ENCODE measurements around the gene CACHD1. TPM values are rescaled to one million over a fixed set of nuclear protein-coding genes. Genes with fewer than 3 reads are reported as not detected.

The CACHD1 gene
- polyA plus RNA-seq, 2 of the 4 experiments (the other 2 are of a cell fraction): 0.72 to 1.6 TPM

DNA sequence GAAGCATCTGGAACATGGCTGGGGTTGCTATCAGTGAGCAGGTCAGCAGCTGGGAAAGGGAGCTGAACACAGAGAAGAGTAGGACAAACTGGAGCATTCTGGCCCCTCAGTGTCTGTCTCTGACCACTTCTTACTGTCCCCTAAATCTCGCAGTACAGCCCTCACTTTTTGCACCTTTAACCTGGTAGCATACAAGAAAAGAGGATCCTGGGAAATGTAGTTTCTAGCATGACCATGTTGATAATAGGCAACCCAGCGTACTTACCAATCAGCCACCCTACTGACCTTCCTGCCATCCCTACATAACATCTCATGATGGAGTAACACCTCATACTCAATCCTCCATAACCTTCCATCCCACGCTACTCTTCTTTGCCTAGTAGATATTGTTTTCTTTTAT lies 175.8 kb downstream of the CACHD1 start (continued):
- TF ChIP-seq, protein P1, sequence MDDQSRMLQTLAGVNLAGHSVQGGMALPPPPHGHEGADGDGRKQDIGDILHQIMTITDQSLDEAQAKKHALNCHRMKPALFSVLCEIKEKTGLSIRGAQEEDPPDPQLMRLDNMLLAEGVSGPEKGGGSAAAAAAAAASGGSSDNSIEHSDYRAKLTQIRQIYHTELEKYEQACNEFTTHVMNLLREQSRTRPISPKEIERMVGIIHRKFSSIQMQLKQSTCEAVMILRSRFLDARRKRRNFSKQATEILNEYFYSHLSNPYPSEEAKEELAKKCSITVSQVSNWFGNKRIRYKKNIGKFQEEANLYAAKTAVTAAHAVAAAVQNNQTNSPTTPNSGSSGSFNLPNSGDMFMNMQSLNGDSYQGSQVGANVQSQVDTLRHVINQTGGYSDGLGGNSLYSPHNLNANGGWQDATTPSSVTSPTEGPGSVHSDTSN (IDR thresholded peaks at IDR 0.05): no peak
- no peak for TF ChIP-seq RCOR1 (IDR thresholded peaks at IDR 0.05; ENCODE audit: low read depth, low read length)
- TF ChIP-seq FOSB (CRISPR knock-in tag; IDR thresholded peaks at IDR 0.05): no peak
- no peak for TF ChIP-seq HDAC2 (IDR thresholded peaks at IDR 0.05)

DNA sequence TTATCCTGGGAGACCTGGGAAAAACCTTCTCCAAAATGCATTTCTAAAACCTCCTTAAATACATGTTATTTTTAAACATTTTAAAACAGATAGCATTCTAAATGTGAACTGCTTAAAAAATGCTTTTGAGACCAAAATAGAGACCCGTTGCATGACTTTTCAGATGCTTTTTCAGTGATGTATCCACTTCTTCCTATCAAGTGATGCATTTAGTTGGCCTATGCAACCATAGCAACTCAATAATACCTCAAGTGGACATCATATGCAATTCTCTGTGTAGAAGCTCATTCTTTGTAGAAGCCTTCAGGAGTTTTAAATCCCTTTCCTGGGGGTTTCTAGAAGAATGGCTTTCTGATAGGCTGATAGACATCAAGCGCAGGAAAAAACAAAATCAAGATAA lies 180.5 kb downstream of the CACHD1 start:
- POLR2A ChIA-PET: no interaction called here
- 86% methylated on average over 2 of the region's 2 CpGs for WGBS (ENCODE audit: missing lambda C conversion rate)
- ATAC-seq: no peak
- TF ChIP-seq POLR2AphosphoS2 (conservative IDR thresholded peaks at IDR 0.05; ENCODE audit: low read length) (no peak), HOXA7 (CRISPR knock-in tag; IDR thresholded peaks at IDR 0.05) (no peak), CHD4 (IDR thresholded peaks at IDR 0.05; ENCODE audit: borderline replicate concordance) (no peak), POLR2A (IDR thresholded peaks at IDR 0.05; ENCODE audit: low read length) (no peak), RARB (CRISPR knock-in tag; IDR thresholded peaks at IDR 0.05) (no peak), EHMT2 (IDR thresholded peaks at IDR 0.05; ENCODE audit: low read depth) (no peak), ZC3H11A (IDR thresholded peaks at IDR 0.05) (no peak), SREBF2 (IDR thresholded peaks at IDR 0.05) (no peak), FOSB (CRISPR knock-in tag; IDR thresholded peaks at IDR 0.05) (no peak), HOXB5 (CRISPR knock-in tag; IDR thresholded peaks at IDR 0.05) (no peak), RAD21 (conservative IDR thresholded peaks at IDR 0.05 in 1 of 2, IDR thresholded peaks at IDR 0.05 in 1 of 2) (no peak)
- TF ChIP-seq, protein P2, sequence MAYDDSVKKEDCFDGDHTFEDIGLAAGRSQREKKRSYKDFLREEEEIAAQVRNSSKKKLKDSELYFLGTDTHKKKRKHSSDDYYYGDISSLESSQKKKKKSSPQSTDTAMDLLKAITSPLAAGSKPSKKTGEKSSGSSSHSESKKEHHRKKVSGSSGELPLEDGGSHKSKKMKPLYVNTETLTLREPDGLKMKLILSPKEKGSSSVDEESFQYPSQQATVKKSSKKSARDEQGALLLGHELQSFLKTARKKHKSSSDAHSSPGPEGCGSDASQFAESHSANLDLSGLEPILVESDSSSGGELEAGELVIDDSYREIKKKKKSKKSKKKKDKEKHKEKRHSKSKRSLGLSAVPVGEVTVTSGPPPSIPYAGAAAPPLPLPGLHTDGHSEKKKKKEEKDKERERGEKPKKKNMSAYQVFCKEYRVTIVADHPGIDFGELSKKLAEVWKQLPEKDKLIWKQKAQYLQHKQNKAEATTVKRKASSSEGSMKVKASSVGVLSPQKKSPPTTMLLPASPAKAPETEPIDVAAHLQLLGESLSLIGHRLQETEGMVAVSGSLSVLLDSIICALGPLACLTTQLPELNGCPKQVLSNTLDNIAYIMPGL (CRISPR knock-in tag; IDR thresholded peaks at IDR 0.05; ENCODE audit: borderline replicate concordance): no peak
- TF ChIP-seq, protein P3, sequence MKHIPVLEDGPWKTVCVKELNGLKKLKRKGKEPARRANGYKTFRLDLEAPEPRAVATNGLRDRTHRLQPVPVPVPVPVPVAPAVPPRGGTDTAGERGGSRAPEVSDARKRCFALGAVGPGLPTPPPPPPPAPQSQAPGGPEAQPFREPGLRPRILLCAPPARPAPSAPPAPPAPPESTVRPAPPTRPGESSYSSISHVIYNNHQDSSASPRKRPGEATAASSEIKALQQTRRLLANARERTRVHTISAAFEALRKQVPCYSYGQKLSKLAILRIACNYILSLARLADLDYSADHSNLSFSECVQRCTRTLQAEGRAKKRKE (CRISPR knock-in tag; IDR thresholded peaks at IDR 0.05; ENCODE audit: low read depth): no peak
- TF ChIP-seq, protein P4, sequence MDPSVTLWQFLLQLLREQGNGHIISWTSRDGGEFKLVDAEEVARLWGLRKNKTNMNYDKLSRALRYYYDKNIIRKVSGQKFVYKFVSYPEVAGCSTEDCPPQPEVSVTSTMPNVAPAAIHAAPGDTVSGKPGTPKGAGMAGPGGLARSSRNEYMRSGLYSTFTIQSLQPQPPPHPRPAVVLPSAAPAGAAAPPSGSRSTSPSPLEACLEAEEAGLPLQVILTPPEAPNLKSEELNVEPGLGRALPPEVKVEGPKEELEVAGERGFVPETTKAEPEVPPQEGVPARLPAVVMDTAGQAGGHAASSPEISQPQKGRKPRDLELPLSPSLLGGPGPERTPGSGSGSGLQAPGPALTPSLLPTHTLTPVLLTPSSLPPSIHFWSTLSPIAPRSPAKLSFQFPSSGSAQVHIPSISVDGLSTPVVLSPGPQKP (IDR thresholded peaks at IDR 0.05; ENCODE audit: low read depth, low read length): no peak
- TF ChIP-seq, protein P5, sequence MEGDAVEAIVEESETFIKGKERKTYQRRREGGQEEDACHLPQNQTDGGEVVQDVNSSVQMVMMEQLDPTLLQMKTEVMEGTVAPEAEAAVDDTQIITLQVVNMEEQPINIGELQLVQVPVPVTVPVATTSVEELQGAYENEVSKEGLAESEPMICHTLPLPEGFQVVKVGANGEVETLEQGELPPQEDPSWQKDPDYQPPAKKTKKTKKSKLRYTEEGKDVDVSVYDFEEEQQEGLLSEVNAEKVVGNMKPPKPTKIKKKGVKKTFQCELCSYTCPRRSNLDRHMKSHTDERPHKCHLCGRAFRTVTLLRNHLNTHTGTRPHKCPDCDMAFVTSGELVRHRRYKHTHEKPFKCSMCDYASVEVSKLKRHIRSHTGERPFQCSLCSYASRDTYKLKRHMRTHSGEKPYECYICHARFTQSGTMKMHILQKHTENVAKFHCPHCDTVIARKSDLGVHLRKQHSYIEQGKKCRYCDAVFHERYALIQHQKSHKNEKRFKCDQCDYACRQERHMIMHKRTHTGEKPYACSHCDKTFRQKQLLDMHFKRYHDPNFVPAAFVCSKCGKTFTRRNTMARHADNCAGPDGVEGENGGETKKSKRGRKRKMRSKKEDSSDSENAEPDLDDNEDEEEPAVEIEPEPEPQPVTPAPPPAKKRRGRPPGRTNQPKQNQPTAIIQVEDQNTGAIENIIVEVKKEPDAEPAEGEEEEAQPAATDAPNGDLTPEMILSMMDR (IDR thresholded peaks at IDR 0.05): no peak
- Histone ChIP-seq H3K4me2 (no peak overlapping the region), H3K27ac (no peak overlapping the region), H3K9me3 (no peaks in the 10 kb centered on the region), H3K4me1 (no peaks in the 10 kb centered on the region), H3K4me3 (no peak overlapping the region)
- FAIRE-seq: no peak
- DNase-seq (ENCODE audit: low read depth in 1 of 2, low spot score in 1 of 2): no peak
- CTCF ChIA-PET: no interaction called here

DNA sequence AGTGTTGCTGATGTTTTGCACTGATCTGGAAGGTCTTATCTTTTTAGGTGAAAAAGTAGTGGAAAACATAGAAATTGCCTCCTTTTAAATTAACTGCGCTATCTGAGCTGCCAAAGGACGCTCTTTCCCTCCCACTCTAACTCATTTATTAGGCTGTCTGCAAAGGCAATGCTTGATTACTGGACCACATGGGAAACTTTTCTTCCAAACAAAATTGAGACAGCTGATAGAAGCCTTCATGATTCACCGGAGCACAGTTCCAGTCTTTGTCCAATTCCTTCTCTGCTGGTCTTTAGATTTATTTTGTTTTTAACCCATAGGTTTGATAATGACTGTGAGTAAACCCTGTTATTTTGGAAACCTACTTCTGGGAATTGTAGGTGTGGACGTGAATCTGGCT lies 181.9 kb downstream of the CACHD1 start:
- Histone ChIP-seq H3K4me2 (no peak overlapping the region), H3K27ac (no peak overlapping the region), H3K9me3 (no peaks in the 10 kb centered on the region), H3K4me1 (no peaks in the 10 kb centered on the region), H3K4me3 (no peak overlapping the region)
- POLR2A ChIA-PET: no interaction called here
- no peak for DNase-seq (ENCODE audit: low read depth in 1 of 2, low spot score in 1 of 2)
- no peak for ATAC-seq
- FAIRE-seq: no peak
- CTCF ChIA-PET: interaction anchor here (0.5 kb wide), 1 partner anchor 8 kb away, joined by 5 read pairs; no protein-coding TSS in a partner anchor
- WGBS (ENCODE audit: missing lambda C conversion rate): 80% methylated on average over 4 of the region's 4 CpGs
- TF ChIP-seq HOXB13 (CRISPR knock-in tag; IDR thresholded peaks at IDR 0.05; ENCODE audit: low read depth) (no peak), SMC3 (IDR thresholded peaks at IDR 0.05) (no peak), KDM5A (IDR thresholded peaks at IDR 0.05) (no peak), CBX8 (IDR thresholded peaks at IDR 0.05) (no peak), EHMT2 (IDR thresholded peaks at IDR 0.05; ENCODE audit: low read depth) (no peak), RAD21 (conservative IDR thresholded peaks at IDR 0.05 in 1 of 2, IDR thresholded peaks at IDR 0.05 in 1 of 2) (no peak), FOXS1 (CRISPR knock-in tag; IDR thresholded peaks at IDR 0.05) (no peak), EP300 (IDR thresholded peaks at IDR 0.05) (no peak), GATA3 (IDR thresholded peaks at IDR 0.05; ENCODE audit: borderline replicate concordance) (no peak), NFE2L2 (conservative IDR thresholded peaks at IDR 0.05; ENCODE audit: low read length) (no peak), ZNF302 (CRISPR knock-in tag; IDR thresholded peaks at IDR 0.05) (no peak), JUN (IDR thresholded peaks at IDR 0.05) (no peak)
- TF ChIP-seq, protein P3 (CRISPR knock-in tag; IDR thresholded peaks at IDR 0.05; ENCODE audit: low read depth): no peak
- TF ChIP-seq, protein P6, sequence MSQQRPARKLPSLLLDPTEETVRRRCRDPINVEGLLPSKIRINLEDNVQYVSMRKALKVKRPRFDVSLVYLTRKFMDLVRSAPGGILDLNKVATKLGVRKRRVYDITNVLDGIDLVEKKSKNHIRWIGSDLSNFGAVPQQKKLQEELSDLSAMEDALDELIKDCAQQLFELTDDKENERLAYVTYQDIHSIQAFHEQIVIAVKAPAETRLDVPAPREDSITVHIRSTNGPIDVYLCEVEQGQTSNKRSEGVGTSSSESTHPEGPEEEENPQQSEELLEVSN (IDR thresholded peaks at IDR 0.05; ENCODE audit: borderline replicate concordance, low read depth): no peak
